GM18873 (cell line): ENCODE results near the gene SVOP.
"Not testable (repeated sequence)": the region's sequence is repeated elsewhere in the genome, so short reads cannot be mapped to it uniquely, and the experiment has no call there.

Experiments used
- ATAC-seq: cut with Tn5 transposase; IDR thresholded peaks from one replicate; pipeline ENCODE4 v1.9.1; 2021; ENCODE audit warnings: mild to moderate bottlenecking, moderate library complexity, moderate number of reproducible peaks; ENCODE audit not compliant: unreplicated experiment, low FRiP score

SVOP gene

GRCh38 chr12:108896817-108897216 is 124.1 kb downstream of the SVOP start:
- no peak for ATAC-seq

GRCh38 chr12:108896336-108896735 is 124.5 kb downstream of the SVOP start:
- no peak for ATAC-seq

DNA sequence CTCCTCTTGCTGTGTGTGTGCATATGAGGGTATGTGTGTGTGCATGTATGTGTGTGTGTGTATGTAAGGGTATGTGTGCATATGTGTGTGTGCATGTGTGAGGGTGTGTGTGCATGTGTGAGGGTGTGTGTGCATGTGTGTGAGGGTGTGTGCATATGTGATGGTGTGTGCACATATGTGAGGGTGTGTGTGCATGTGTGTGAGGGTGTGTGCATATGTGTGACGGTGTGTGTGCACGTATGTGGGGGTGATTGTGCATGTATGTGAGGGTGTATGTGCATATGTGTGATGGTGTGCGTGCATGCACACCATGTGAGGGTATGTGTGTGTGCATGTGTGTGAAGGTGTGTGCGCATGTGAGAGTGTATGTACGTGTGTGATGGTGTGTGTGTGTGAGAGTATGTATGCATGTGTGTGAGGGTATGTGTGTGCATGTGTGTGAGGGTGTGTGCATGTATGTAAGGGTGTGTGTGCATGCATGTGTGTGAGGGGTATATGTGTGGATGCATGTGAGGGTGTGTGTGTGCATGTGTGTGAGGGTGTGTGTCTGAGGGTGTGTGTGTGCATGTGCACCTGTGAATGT is 125.6 kb downstream of the SVOP start:
- no peak for ATAC-seq

DNA sequence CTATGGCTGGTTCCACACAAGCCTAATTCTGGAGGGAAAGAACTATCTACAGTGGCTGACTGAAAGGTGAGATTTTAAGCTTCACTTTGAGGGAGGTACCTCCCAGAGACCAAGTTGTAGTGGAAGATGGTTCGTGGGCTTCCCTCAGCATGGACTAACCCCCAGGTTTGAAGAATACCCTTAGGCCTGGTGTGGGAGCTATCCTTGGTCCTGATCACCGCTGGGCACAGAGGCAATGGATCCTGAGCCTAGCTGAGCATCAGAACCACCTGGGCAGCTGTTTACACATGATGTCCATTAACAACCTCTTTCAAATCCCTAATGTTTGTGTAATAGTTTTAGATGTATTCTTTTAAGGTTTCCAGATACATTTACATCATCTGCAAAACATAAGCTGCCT is 130.7 kb downstream of the SVOP start:
- no peak for ATAC-seq

DNA sequence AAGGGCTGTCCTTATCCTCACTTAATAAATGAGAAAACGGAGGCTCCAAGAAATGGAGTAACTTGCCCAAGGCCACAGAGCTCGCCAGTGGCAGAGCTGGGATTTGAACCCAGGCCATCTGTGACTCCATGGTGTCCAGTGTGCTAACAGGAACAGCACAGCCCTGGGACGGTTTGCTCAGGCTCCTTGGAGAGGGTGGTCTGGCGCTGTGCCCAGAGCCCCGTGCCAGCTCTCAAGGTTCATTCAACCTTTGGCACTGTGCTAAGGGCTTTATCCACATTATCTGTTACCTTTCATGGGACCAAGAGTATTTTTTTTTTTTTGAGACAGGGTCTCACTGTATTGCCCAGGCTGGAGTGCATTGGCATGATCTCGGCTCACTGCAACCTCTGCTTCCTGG is 132.8 kb downstream of the SVOP start:
- no peak for ATAC-seq

GRCh38 chr12:108886873-108887629 is 133.8 kb downstream of the SVOP start:
- no peak for ATAC-seq

DNA sequence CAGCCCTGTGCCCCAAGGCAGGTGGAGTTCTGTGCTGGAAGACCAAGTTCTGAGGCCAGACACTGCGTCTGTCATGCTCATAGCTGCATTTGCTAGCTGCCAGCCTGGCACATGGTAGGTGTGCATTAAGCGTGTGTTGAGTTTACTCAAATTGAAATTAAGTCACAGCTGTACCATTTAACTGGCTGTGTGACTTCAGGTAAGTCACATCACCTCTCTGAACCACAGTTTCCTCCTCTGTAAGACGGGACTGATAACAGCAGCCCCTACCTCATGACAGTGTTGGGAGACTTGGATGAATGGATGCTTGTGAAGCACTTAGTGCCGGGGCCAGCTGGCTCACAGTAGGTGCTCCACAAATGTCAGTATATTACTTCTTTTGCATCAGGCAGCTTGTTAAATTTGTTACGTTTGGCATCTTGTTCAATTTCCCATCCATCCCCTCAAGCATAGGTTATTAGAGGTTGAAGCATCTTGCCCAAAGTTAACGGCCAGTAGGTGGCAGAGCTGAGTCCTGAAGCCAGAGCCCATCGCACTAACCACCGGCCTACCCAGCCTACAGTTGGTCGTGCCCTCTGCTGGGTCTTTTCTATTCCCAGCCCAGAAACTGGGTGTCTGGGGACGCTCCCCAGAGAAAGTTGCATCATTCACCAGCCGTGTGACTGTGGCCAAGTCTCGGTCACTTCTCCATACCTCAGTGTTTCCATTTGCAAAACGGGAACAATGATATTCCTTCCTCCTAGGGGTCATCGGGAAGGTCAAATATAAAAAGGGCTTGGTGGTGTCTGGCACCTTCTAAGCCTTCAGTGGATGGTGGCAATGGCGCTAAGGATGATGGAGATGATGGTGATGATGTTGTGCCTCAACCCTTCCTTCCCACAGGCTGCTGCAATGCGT is 136.5 kb downstream of the SVOP start:
- no peak for ATAC-seq

GRCh38 chr12:108881953-108882352 is 138.9 kb downstream of the SVOP start:
- no peak for ATAC-seq

GRCh38 chr12:108879615-108880254 is 141.1 kb downstream of the SVOP start, which contains the start of gene DAO:
Gene DAO (plus strand): TSS chr12:108880092. CDS start chr12:108885007, 4,915 bp downstream.
- ATAC-seq: no peak

DNA sequence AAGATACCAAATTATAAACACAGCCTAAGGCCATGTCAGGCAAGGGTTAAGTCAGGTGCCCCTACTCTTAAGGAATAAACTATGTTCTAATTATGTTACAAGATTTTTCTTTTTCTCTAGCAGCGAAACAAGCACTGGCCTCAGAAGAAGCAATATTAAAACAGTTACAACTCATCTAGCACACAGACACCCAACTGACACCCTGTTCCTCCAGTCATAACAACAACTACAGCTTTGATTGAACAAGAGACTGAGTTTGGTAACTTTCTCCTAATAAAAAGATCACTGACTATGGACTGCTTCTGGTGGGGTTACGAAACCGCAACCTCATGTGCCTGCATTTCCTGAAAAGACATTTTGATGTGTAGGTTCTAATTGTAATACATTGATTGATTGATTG is 144.3 kb downstream of the SVOP start:
- no peak for ATAC-seq

GRCh38 chr12:108875682-108876361 is 145.0 kb downstream of the SVOP start:
- ATAC-seq: no peak

- no peak for ATAC-seq
These were observed 145.6 kb downstream of the SVOP start for GRCh38 chr12:108875280-108875679.

DNA sequence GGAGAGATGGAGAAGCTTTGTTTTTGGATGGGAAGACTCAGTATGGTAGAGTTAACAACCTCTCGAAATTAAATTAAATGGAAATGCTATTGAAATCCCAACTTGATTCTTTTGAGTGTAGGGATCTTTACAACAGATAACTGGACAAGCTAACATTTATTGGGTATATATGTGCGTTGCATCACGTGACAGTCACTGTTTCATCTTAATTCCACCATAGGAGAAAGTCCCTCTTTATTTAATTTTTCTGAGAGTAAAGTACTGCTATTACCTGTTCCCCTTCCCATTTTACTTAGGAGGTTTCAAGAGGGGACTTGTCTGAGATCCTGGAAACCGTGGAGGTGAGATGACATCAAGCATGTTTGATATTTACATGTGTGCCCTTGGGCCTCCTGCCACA is 152.1 kb downstream of the SVOP start:
- ATAC-seq: no peak

DNA sequence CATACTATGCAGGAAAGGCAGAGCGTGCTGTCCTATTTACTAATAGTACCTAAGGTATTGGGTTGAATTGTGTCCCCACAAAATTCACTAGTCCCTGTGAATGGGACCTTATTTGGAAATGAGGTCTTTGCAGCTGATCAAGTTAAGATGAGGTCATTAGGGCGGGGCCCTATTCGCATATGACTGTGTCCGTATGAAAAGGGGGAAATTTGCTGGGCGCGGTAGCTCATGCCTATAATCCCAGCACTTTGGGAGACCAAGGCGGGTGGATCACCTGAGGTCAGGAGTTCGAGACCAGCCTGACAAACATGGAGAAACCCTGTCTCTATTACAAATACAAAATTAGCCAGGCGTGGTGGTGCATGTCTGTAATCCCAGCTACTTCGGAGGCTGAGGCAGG is 154.8 kb downstream of the SVOP start:
- ATAC-seq: not testable (repeated sequence)

DNA sequence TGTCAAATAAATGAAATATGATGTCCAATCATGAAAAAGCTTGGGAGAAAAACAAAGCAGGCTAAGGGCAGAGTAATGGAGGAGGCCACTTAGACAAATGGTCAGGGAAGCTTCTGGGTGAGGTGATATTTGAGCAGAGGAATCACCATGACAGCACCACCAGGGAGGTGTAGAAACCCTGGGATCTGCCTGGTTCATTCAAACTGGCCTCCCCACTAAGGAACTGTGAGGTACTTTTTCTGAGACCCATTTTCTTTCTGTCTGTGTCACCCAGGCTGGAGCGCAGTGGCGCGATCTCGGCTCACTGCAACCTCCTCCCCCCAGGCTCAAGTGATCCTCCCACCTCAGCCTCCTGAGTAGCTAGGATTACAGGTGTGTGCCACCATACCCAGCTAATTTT is 155.7 kb downstream of the SVOP start:
- ATAC-seq: no peak

DNA sequence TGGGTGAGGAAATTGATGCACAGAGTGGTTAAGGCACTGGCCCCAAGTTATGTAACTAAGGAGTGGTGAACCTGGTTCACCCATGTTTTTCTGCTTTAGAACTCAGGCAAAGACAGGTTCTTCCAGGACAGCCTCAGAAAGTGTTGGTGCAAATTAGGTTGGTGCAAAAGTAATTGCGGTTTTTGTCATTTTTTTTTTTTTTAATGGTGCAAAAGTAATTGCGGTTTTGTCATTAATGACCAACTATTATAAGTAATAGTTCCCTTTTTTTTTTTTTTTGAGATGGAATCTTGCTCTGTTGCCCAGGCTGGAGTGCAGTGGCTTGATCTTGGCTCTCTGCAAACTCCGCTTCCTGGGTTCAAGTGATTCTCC is 158.3 kb downstream of the SVOP start:
- no peak for ATAC-seq

GRCh38 chr12:108861878-108862587 is 158.8 kb downstream of the SVOP start:
- no peak for ATAC-seq

- no peak for ATAC-seq
These were observed 160.4 kb downstream of the SVOP start for GRCh38 chr12:108860443-108860842.

- no peak for ATAC-seq
These were observed 161.0 kb downstream of the SVOP start for GRCh38 chr12:108859923-108860291.
